Hepatocyte (in vitro differentiated cells): ENCODE data around the gene NDUFB7.

Source experiments
- CTCF ChIP-seq: fragments of 200-600 bp; sonication (generic); IDR thresholded peaks from 2 replicates; pipeline ENCODE4 v1.5.1; 2016; ENCODE audit warnings: antibody characterized with exemption, mild to moderate bottlenecking; ENCODE audit not compliant: poor library complexity
- EZH2 ChIP-seq: fragments of 200-600 bp; sonication (generic); IDR thresholded peaks from 2 replicates; pipeline ENCODE4 v1.6.1; 2016; ENCODE audit warnings: antibody characterized with exemption, mild to moderate bottlenecking, borderline replicate concordance
- EZH2phosphoT487 ChIP-seq: fragments of 200-600 bp; sonication (generic); IDR thresholded peaks from one replicate; pipeline ENCODE4 v1.6.1; 2018; ENCODE audit warnings: antibody characterized with exemption, mild to moderate bottlenecking, low read depth, moderate library complexity; ENCODE audit not compliant: unreplicated experiment, severe bottlenecking

GRCh38 chr19:14526423-14526822, 45.4 kb downstream of the NDUFB7 start:
- TF ChIP-seq CTCF (no peak), EZH2 (no peak), EZH2phosphoT487 (no peak)
